ENCODE results near the gene S100A4. TPM values are rescaled to one million over a fixed set of nuclear protein-coding genes. Genes with fewer than 3 reads are reported as not detected.

The S100A4 gene
- total RNA-seq, 2 donors from 2014 or later = 206 to 332 TPM

DNA sequence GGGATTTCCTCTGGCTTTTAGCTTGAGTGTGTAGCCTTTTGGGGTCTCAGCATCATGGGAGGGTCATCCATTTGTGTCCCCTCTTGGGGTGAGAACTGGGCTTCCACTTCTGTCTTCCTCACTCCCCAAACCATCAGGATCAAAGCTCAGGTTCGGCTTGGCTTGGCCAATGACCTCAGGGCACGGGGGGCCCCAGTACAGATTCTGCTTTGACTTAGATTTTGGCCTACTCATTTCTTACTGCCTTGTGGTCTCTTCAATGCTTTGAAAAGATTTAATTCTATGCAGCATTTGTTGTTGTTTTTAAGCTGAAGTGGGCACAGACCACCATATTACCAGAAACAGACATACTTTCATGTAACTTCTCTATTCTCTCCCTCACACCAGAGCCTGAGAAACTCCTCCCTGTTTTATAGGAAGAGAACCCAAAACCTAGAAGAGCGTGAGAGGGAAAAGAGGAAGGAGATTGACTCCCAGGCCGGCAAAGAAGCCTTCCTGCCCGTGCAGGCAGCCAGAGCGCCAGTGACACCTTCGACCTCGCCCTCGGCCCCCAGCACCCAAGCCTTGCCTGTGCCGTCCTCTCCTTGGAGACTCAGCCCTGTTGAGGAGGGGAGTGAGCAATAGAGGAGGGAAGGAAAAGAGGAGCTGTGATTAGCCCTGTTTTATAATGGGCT is 5.4 kb upstream of the S100A4 start:
- no peak for DNase-seq
- no peak for ATAC-seq
- intact Hi-C loops (cut with DNase I) = no loop called here

DNA sequence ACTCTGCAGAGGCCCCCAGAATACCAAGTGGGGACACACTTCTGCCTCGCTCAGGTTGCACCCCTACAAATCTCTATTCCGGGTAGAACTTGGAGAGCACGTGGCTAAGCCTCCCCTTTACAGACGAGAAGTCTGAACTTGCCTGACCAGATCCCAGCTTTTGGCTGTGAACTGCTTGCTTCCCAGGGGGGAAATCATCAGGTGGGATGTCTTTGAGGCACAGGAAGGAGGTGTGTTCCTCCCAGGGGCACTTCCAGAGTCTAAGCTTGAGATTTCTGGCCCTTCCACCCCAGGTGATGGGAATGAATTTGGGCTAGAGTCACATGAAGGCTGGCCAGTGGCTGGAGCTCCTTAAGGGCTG is 4.8 kb upstream of the S100A4 start:
- DNase-seq (no peak), ATAC-seq (no peak)
- intact Hi-C loops (cut with DNase I) = no loop called here

DNA sequence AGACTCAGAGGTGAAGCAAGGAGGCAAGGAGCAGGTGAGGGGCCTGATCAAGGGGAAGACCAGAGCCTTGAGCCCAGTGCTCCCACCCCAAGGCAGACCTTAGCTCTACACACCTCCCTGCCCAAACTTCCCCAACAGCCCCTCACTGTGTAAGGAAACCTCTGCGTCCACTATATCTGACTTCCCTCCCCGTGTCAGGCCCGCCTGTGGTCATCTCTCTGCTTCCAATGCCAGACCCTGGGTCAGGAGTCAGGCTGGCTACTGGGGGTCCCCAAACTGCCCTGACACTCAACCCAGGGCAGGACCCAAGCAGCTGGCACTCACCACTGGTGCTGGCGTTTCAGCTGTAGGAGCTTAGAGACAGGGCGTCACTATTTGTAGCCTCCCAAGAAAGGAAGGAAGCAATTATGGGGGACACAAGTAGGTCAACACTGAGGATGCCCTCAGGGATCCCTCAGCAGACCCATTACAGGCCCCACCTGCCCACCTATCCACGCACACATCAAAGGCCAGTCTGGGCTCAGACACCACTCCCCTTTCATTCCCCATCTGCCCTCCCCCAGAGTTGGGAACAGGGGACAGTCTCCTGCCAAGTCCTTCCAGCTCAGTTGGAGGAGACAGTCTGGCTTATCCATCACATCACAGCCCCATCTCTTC is 4.3 kb upstream of the S100A4 start:
- intact Hi-C loops (cut with DNase I) = no loop called here
- ATAC-seq = no peak
- no peak for DNase-seq

DNA sequence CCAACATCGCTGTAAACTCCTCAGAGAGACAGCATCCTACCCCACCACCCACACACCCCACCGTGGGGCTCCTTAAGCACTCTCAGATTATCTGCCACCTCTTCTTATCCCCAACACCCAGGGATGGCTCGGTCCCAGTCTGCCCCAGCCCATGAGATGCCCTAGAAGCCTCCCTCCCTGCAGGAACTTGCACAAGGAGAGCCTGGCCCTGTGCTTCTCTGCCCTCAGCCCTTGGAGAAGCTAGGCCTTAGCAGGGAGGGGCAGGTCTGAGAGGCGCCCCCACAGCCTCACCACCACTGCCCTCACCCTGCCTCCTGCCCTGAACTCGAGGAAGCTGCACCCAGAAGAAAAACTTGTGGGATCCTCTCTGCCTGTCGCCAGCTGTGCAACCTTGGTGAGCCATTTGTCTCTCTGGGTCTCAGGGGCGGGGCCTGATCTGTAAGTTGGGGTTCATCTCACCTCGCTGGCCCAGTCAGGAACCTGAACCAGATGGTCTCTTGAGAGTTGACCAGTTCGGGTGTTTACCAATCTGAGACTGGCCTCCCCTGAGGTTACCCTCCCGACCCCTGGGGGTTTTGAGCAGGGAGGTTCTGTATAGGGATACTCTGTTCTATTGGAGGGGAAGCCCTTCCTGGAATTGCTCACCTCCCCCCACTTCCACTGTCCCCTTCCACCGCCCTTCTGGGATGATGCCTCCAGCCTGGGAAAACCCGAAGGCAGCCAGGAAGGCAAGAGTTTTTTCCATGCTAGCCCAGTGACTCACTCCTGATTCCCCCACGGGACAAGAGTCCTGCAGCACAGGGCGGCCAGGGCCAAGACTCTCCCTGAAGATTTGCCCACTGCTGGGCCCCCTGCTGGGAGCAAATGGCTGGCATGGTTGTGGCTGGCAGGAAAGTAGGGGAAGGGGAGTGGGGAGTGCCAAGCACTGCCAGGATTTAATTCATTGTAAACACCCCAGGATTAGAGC is 3.4 kb upstream of the S100A4 start, which contains the start of gene S100A3:
TSS of gene S100A3 (minus strand) at position 537 of the 967 bp plus-strand sequence. CDS start 773 bp downstream, outside the sequence.
- ATAC-seq (peak; percentile 51 to 62), DNase-seq (peak; percentile 87)
- intact Hi-C loops (cut with DNase I) = no loop called here

DNA sequence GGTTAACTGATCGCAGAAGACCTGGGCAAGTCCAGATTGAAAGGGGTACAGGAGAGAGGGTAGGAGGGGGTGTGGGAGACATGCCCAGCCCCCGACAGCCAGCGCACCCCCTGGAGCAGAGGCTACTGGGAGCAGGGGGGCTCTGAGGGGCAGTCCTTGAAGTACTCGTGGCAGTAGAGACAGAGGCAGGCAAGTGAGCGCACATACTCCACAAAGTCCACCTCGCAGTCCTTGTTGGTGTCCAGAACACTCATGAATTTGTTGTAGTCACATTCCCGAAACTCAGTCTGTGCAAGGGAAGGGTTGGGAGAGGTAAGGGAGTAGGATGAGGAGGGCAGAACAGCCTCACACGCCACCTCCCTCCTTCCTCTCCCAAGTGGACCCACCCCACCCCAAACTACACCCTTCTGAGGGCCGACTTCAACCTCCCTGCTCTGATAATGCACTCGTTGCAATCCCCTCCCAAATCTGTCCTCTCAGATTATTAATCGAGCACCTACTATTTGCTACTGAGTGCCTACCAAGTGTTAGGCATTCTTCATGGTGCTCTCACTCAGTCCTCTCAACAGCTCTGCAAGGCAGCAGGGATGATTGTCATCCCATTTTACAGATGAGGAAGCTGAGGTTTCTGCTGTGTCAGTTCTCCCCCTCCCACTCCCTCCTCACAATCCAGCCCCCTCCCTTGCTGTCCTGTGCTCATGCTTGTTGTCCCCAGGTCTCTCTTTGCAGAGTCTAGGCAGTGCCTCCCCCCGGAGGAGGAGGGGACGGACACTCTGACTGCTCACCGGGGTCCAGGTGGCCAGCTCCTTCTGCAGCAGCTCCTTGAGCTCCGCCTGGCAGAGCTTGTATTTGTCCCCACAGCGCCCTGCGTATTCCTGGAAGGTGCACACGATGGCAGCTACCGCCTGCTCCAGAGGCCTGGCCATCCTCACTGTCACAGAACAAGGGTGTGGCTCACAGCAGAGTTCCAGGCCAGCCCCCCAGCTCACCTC is 2.2 kb upstream of the S100A4 start:
- no peak for DNase-seq
- intact Hi-C loops (cut with DNase I) = no loop called here
- ATAC-seq = no peak

GRCh38 chr1:153546796-153547559 is 1.4 kb upstream of the S100A4 start:
- intact Hi-C loops (cut with DNase I) = no loop called here
- ATAC-seq = no peak
- DNase-seq = no peak

DNA sequence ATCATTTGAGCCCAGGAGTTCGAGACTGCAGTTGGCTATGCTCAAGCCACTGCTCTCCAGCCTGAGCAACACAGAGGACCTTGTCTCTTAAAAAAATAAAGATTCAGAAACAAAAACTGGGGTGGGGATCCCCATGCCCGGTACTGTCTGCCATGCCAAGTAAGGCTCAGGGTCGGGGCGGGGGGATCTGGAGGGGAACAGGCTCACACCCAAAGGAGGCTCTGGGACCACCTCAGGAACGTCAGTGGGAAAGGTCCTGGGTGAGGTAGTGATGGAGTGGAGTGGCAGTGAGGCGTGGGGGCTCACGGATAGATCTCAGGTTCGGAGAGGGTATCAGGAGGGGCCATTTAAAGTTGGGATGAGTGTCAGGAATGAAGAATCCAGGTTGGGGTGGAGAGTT is 765 bp upstream of the S100A4 start:
- intact Hi-C loops (cut with DNase I) = no loop called here
- no peak for ATAC-seq
- no peak for DNase-seq

- DNase-seq (peak; percentile 18), ATAC-seq (no peak)
- intact Hi-C loops (cut with DNase I) = no loop called here
Observed at GRCh38 chr1:153544453-153545066, 1.0 kb downstream of the S100A4 start.

GRCh38 chr1:153543736-153544135 is 1.9 kb downstream of the S100A4 start:
- intact Hi-C loops (cut with DNase I) = no loop called here

DNA sequence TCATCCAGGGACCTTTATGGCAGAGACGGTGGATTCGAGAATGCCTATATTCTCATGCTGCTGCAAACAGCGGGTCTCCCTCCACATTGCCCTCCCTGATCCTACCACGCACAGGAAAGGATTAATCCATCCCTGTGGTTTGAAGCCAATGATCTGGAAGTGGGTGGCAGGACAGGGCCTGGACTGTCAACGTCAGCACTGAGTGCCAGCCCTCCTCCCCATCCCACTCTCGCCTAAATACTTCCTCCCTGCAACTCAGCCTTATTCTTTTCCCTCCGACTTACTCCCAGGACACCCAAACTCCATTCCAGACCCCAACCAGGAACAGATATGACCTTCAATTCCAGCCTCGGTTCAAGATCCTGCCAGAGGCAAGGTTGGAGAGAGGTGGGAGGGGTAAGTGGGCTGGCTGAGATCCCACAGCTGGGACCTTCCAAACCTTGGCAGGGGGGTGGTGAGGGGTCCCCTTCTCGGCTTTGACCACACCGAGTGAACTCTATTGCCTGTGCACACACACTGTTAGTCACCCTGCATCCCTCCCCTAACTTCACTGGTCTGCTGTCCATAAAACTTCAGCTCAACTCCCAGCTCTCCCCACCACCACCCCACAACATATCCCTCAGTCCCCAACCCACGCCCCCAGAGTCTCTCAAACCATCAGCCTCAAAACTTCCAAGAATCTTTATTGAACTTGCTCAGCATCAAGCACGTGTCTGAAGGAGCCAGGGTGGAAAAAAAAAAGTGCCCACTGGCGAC is 2.5 kb downstream of the S100A4 start:
- no peak for ATAC-seq
- DNase-seq = no peak
- intact Hi-C loops (cut with DNase I) = no loop called here

More at GRCh38 chr1:153543736-153544135, 1.9 kb downstream of the S100A4 start:
- ATAC-seq (no peak), DNase-seq (no peak)

DNA sequence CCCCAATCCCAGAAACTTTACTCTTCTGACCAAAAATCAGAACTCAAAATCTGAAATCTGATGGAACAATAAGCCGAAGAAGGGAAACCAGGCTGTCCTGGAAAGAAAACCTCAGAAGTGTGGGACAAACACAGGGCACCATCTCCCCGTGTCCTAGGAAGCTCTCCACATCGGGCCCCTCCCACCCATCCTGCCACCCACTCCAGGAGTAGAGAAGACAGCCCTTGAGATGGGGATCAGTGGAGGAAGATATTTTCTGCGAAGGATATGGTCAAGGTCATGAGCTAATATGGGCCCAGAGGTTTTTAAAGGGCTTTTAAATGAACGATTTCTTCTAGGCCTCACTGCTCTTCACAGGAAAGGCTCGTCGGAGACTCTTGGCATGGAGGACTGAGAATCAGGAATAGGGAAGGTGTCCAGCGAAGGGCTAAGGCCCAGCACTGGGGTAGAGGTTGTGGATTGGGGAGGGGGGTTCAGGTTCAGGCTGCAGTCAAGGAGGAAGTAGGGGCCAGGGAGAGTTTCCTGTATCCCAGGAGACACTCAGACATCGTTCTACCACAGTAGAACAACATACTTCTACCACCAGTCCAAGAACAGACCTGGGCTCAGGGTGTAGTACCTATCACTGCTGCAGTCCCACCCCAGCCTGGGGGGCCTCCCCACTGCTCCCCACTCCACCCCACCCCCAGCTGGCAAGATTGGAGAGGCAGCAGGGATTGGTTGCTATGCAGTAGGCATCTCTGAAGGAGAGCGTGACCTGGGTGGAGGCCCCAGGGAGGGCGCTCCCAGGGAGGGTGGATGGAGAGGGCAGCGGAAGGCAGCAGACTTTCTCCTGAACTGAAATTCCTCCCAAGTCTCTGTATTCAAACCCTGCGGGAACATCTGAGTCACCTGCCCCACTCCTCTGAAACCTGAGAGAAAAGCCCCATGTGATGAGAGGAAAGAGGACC is 3.7 kb downstream of the S100A4 start:
- DNase-seq (no peak), ATAC-seq (no peak)
- intact Hi-C loops (cut with DNase I) = no loop called here

DNA sequence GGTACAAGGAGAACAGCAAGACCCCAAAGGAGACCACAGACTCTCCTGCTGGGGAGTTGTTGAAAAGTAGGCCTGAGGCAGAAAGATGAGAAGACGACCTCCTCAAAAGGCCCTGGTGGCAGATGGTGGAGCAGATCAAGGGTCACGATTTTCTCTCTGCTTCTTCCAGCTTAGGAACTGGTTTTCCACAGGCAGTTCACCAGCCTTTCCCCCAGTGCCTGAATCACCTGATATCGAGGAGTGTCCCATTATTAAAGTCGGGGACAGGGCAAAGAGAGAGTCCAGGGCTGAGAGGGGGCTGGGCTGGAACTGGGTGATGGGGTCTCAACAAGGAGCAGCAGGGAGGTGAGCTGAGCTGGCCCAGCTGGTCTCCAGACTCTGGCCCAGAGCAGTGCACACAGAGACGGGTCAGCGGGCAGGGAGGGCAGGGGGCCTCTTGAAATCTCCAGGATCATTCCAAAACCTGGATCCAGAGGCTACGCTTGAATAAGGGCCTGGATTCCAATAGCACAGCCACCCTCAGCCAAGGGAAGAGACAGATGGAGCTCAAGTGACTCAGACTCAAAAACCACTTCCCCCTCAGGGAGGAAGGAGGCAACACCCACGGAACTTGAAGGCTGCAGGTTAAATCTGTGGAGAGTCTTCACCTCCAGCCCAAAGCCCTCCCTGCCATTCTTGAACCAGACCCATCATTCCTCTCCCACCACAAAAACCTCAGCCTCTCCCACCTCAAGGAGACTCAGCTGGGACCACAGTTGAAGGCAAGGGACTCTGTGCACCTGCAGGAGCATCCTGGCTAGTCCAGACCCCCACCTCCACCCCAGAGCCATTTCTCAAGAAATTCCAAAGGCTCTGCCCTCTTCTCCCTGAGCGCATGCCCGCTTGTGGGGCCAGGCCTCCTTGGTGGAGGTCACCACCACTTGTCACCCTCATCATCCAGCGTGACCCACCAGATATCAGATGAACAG is 4.9 kb downstream of the S100A4 start, which contains the start of gene S100A5:
TSS of gene S100A5 (minus strand) at position 541 of the 968 bp plus-strand sequence. CDS start 743 bp downstream, outside the sequence.
- DNase-seq = no peak
- intact Hi-C loops (cut with DNase I) = no loop called here
- ATAC-seq = no peak

DNA sequence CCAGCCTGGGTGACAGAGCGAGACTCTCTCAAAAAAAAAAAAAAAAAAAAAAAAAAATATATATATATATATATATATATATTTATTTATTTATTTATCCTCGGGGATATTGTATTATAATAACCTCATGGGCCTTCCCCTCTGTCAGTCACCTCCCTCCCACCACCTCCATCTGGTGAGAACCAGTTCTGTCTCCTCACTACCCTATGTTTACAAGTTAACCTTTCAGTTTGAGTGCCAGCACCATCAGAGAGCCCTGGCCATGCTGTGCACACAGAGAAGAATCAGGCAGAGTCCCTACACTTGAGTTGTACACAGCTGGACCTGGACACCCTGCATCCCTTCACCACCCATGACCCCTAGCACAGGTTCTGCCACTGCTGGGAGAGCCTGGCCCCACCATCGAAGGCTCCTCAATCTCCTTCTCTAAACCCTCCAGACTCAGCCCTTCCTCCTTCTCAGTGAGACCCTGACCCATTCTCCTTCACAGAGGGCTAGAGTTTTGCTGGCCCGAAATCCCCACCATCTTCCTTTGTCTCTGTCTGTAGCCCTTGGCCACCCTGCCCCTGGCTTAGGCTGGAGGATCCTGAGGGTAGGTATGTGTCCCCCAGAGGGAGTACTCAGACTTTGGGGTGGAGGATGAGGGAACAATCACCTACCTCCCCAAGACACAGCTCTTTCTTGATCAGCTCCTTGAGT is 6.1 kb downstream of the S100A4 start:
- ATAC-seq (no peak), DNase-seq (no peak)
- intact Hi-C loops (cut with DNase I) = no loop called here

DNA sequence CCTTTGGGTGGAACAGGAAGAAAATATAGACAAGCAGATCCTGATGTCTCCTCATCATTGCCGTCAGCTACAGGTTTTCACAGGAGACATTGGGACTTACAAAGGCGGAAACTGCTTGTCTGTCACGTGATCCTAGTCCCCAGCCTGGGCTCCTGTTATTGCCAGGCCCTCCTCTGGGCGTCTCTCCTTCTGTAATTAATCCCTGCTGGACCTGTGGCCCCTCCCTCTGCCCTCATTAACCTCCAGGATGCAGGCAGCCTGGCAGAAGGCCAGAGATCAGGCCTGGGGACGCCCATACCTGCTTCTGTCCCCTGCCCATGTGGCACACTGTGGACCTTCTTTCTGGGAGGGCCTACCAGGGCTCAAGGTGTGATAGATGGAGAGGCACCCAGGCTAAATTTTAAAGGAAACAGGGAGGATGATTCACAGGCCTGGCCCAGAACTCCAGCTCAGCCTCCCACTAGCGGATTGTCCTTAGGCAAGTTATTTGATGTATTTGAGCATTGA is 7.2 kb downstream of the S100A4 start:
- ATAC-seq (no peak), DNase-seq (no peak)
- intact Hi-C loops (cut with DNase I) = no loop called here
